Fibroblast of pulmonary artery (primary cell): Measurements from ENCODE around the gene DGKI.

Source experiments
- DNase-seq: peaks from one replicate; pipeline ENCODE4 v3.0.0-alpha.2; 2010; ENCODE audit warnings: low read depth
- H3K4me3 ChIP-seq: replicated peaks from 2 replicates; pipeline ENCODE4 v1.5.1; 2011; ENCODE audit warnings: low read depth, mild to moderate bottlenecking, control low read depth, low read length, moderate library complexity
- CTCF ChIP-seq: IDR thresholded peaks from 2 replicates; pipeline ENCODE4 v1.5.1; 2011; ENCODE audit warnings: mild to moderate bottlenecking, control low read depth, low read length, inconsistent platforms; ENCODE audit errors: missing control alignments

DGKI gene

GRCh38 chr7:137755846-137756651 lies 90.7 kb downstream of the DGKI start:
- TF ChIP-seq CTCF: no peak
- H3K4me3 ChIP-seq: no peak overlapping the region
- no peak for DNase-seq

GRCh38 chr7:137755427-137755826 lies 91.3 kb downstream of the DGKI start:
- no peak for TF ChIP-seq CTCF
- no peak overlapping the region for H3K4me3 ChIP-seq
- DNase-seq: no peak

GRCh38 chr7:137753948-137754851 lies 92.6 kb downstream of the DGKI start:
- no peak overlapping the region for H3K4me3 ChIP-seq
- no peak for DNase-seq
- no peak for TF ChIP-seq CTCF

GRCh38 chr7:137753575-137753947 lies 93.2 kb downstream of the DGKI start:
- no peak overlapping the region for H3K4me3 ChIP-seq
- no peak for TF ChIP-seq CTCF
- DNase-seq: no peak

GRCh38 chr7:137753067-137753466 lies 93.7 kb downstream of the DGKI start:
- no peak overlapping the region for H3K4me3 ChIP-seq
- no peak for DNase-seq
- TF ChIP-seq CTCF: no peak

GRCh38 chr7:137751361-137752009 lies 95.3 kb downstream of the DGKI start:
- no peak overlapping the region for H3K4me3 ChIP-seq
- TF ChIP-seq CTCF: no peak
- DNase-seq: no peak
